HCT116 (cell line): ENCODE results near the gene MAP3K21. TPM values are rescaled to one million over a fixed set of nuclear protein-coding genes. Genes with fewer than 3 reads are reported as not detected.

Experiments used
- ATAC-seq: fragments of 200-7000 bp; cut with Tn5 transposase; 2 replicates; pipeline ENCODE4 v1.9.1; 2020; ENCODE audit warnings: mild to moderate bottlenecking, moderate library complexity
- BruUV-seq: library from RNA; stranded (reverse); fragments of 400-500 nt; replicated peaks from 2 replicates; lab custom pipeline; 2021; lab: Mats Ljungman, UMichigan
- CTCF ChIA-PET: fragments of 300-600 bp; sonication (Branson Sonifier 250); formaldehyde crosslinking; loops from one replicate; lab custom pipeline; 2021; ENCODE audit warnings: antibody characterized with exemption; lab: Charles Lee
- POLR2A ChIA-PET: fragments of 300-600, 350-600 bp; sonication (Branson Sonifier 250); formaldehyde crosslinking; loops from one replicate; lab custom pipeline; 2021; ENCODE audit warnings: antibody characterized with exemption; lab: Charles Lee
- RAD21 ChIA-PET, 2 experiments: fragments of 300-600 bp; sonication (Branson Sonifier 250); formaldehyde crosslinking; loops; one replicate each; lab custom pipeline; 2023; ENCODE audit warnings: low total read pairs in 2 of 2; ENCODE audit not compliant: uncharacterized antibody in 2 of 2, unreplicated experiment in 2 of 2, low non-redundant PET in 1 of 2; lab: Charles Lee
- DNase-seq: peaks from one replicate; pipeline ENCODE4 v3.0.0-alpha.2; 2010; ENCODE audit warnings: low read depth, low spot score
- H2AFZ ChIP-seq: fragments of 200-600 bp; shearing (Covaris generic), sonication (generic); 2 replicates; pipeline ENCODE4 v1.6.1; 2017; ENCODE audit warnings: low read depth, mixed run types, mixed read lengths, antibody characterized with exemption, low read length; ENCODE audit not compliant: poor library complexity, severe bottlenecking
- H3K27ac ChIP-seq: 2 replicates; pipeline ENCODE4 v1.5.1; 2012; ENCODE audit warnings: low read depth, low read length
- H3K27me3 ChIP-seq: fragments of 200-600 bp; sonication (generic); 2 replicates; pipeline ENCODE4 v1.6.1; 2016; ENCODE audit warnings: mixed run types, low read length, mixed read lengths; ENCODE audit not compliant: insufficient read depth
- H3K36me3 ChIP-seq, 2 experiments: fragments of 200-500 bp in 1 of 2; fragments of 200-600 bp in 1 of 2; sonication (Bioruptor generic) in 1 of 2; sonication (generic) in 1 of 2; 2 replicates each; pipeline versions ENCODE4 v1.5.1 to v1.6.1; 2014 to 2016; ENCODE audit warnings: low read length in 2 of 2, inconsistent platforms in 1 of 2, mixed read lengths in 1 of 2, mixed run types in 1 of 2; ENCODE audit not compliant: insufficient read depth in 2 of 2, control insufficient read depth in 1 of 2
- H3K4me1 ChIP-seq, 2 experiments: fragments of 200-600 bp in 1 of 2; sonication (generic) in 1 of 2; 2 replicates each; pipeline versions ENCODE4 v1.5.1 to v1.6.1; 2012 to 2017; ENCODE audit warnings: low read length in 2 of 2, inconsistent platforms in 1 of 2, mild to moderate bottlenecking in 1 of 2, mixed read lengths in 1 of 2, mixed run types in 1 of 2, moderate library complexity in 1 of 2; ENCODE audit not compliant: insufficient read depth in 2 of 2, control insufficient read depth in 1 of 2
- H3K4me2 ChIP-seq: fragments of 200-600 bp; sonication (generic); 2 replicates; pipeline ENCODE4 v1.6.1; 2017; ENCODE audit warnings: mixed run types, low read length, mixed read lengths
- H3K4me3 ChIP-seq, 2 experiments: fragments of 200-600 bp in 1 of 2; sonication (generic) in 1 of 2; replicated peaks in 1 of 2; 2 replicates each; pipeline ENCODE4 v1.5.1; 2011 to 2016; ENCODE audit warnings: low read length in 2 of 2, control low read depth in 1 of 2, low read depth in 1 of 2, mild to moderate bottlenecking in 1 of 2, mixed read lengths in 1 of 2, mixed run types in 1 of 2
- H3K79me2 ChIP-seq: fragments of 200-600 bp; sonication (generic); 2 replicates; pipeline ENCODE4 v1.6.1; 2017; ENCODE audit warnings: mild to moderate bottlenecking, mixed run types, low read length, moderate library complexity, mixed read lengths; ENCODE audit not compliant: insufficient read depth
- H3K9ac ChIP-seq: fragments of 200-600 bp; sonication (generic); 2 replicates; pipeline ENCODE4 v1.6.1; 2016; ENCODE audit warnings: low read length, mixed read lengths
- H3K9me2 ChIP-seq: fragments of 200-600 bp; sonication (generic), shearing (Covaris generic); 2 replicates; pipeline ENCODE4 v1.6.1; 2017; ENCODE audit warnings: mixed run types, mild to moderate bottlenecking, moderate library complexity; ENCODE audit not compliant: insufficient read depth
- H3K9me3 ChIP-seq, 2 experiments: fragments of 200-500 bp in 1 of 2; fragments of 200-600 bp in 1 of 2; sonication (Bioruptor generic) in 1 of 2; sonication (generic) in 1 of 2; 2 replicates each; pipeline ENCODE4 v1.6.1; 2014 to 2017; ENCODE audit warnings: low read length in 2 of 2, mixed read lengths in 2 of 2, inconsistent platforms in 1 of 2, low read depth in 1 of 2, mild to moderate bottlenecking in 1 of 2, mixed run types in 1 of 2, moderate library complexity in 1 of 2; ENCODE audit not compliant: control insufficient read depth in 1 of 2, insufficient read depth in 1 of 2
- H4K20me1 ChIP-seq: fragments of 200-600 bp; sonication (generic), shearing (Covaris generic); 2 replicates; pipeline ENCODE4 v1.6.1; 2017; ENCODE audit warnings: mixed run types, mild to moderate bottlenecking, moderate library complexity; ENCODE audit not compliant: insufficient read depth
- CBX3 ChIP-seq: IDR thresholded peaks from 2 replicates; pipeline ENCODE4 v1.6.1; 2012; ENCODE audit warnings: low read depth
- CEBPB ChIP-seq: IDR thresholded peaks from 2 replicates; pipeline ENCODE4 v1.6.1; 2012; ENCODE audit warnings: low read depth
- CTCF ChIP-seq, 3 experiments: fragments of 200-600 bp in 1 of 3; sonication (generic) in 1 of 3; IDR thresholded peaks in 2 of 3; conservative IDR thresholded peaks in 1 of 3; 2 replicates each; pipeline ENCODE4 v1.5.1; 2012 to 2017; ENCODE audit warnings: low read depth in 2 of 3, low read length in 2 of 3, antibody characterized with exemption in 1 of 3, borderline replicate concordance in 1 of 3, control low read depth in 1 of 3, mild to moderate bottlenecking in 1 of 3, mixed read lengths in 1 of 3, mixed run types in 1 of 3, moderate library complexity in 1 of 3; ENCODE audit not compliant: insufficient read depth in 1 of 3
- ELF1 ChIP-seq: IDR thresholded peaks from 2 replicates; pipeline ENCODE4 v1.6.1; 2012; ENCODE audit warnings: low read depth, borderline replicate concordance
- EZH2 ChIP-seq: fragments of 200-600 bp; sonication (generic); IDR thresholded peaks from 2 replicates; pipeline ENCODE4 v1.6.1; 2017; ENCODE audit warnings: antibody characterized with exemption, mixed run types
- EZH2phosphoT487 ChIP-seq: fragments of 200-600 bp; IDR thresholded peaks from 2 replicates; pipeline ENCODE4 v1.6.1; 2018; ENCODE audit warnings: antibody characterized with exemption, borderline replicate concordance
- FOSL1 ChIP-seq: IDR thresholded peaks from 2 replicates; pipeline ENCODE4 v1.6.1; 2012; ENCODE audit warnings: low read depth
- JUND ChIP-seq: IDR thresholded peaks from 2 replicates; pipeline ENCODE4 v1.6.1; 2012
- MAX ChIP-seq: IDR thresholded peaks from 2 replicates; pipeline ENCODE4 v1.6.1; 2012
- POLR2A ChIP-seq: IDR thresholded peaks from 2 replicates; pipeline ENCODE4 v1.7.0; 2011; ENCODE audit warnings: borderline replicate concordance; ENCODE audit not compliant: insufficient read depth, insufficient read length; ENCODE audit errors: extremely low read depth
- POLR2AphosphoS5 ChIP-seq: IDR thresholded peaks from 2 replicates; pipeline ENCODE4 v1.6.1; 2011; ENCODE audit warnings: mild to moderate bottlenecking, low read depth, low read length, moderate library complexity
- RAD21 ChIP-seq: IDR thresholded peaks from 2 replicates; pipeline ENCODE4 v1.6.1; 2012; ENCODE audit warnings: low read depth, mild to moderate bottlenecking
- REST ChIP-seq: IDR thresholded peaks from 2 replicates; pipeline ENCODE4 v1.6.1; 2012; ENCODE audit warnings: low read depth
- SIN3A ChIP-seq: IDR thresholded peaks from 2 replicates; pipeline ENCODE4 v1.6.1; 2012; ENCODE audit warnings: low read depth
- SP1 ChIP-seq: IDR thresholded peaks from 2 replicates; pipeline ENCODE4 v1.6.1; 2012; ENCODE audit warnings: low read depth
- SRF ChIP-seq: IDR thresholded peaks from 2 replicates; pipeline ENCODE4 v1.6.1; 2012; ENCODE audit warnings: low read depth
- TCF7L2 ChIP-seq: IDR thresholded peaks from 2 replicates; pipeline ENCODE4 v1.7.0; 2011; ENCODE audit warnings: borderline replicate concordance, inconsistent platforms; ENCODE audit not compliant: insufficient read depth, insufficient read length; ENCODE audit errors: extremely low read depth
- YY1 ChIP-seq: IDR thresholded peaks from 2 replicates; pipeline ENCODE4 v1.6.1; 2011; ENCODE audit warnings: low read length, low read depth, moderate library complexity, mild to moderate bottlenecking; ENCODE audit not compliant: insufficient replicate concordance; ENCODE audit errors: extremely low read depth
- ZBTB33 ChIP-seq: IDR thresholded peaks from 2 replicates; pipeline ENCODE4 v1.6.1; 2011; ENCODE audit warnings: mild to moderate bottlenecking, low read length, moderate library complexity; ENCODE audit not compliant: insufficient replicate concordance; ENCODE audit errors: extremely low read depth
- ZNF274 ChIP-seq: fragments of 200-500 bp; sonication (Bioruptor generic); IDR thresholded peaks from 2 replicates; pipeline ENCODE4 v1.6.1; 2014; ENCODE audit warnings: mild to moderate bottlenecking, low read depth, low read length, inconsistent platforms
- intact Hi-C: fragments of 100-400 bp; cut with micrococcal nuclease; formaldehyde crosslinking; loops from 2 replicates; pipeline ENCODE4 v1.10.0; 2022
- total RNA-seq: library from RNA; stranded (reverse); gene quantifications from one replicate; pipeline ENCODE4 v1.2.1, GENCODE V29; 2021; ENCODE audit not compliant: unreplicated experiment

The MAP3K21 gene
- total RNA-seq, 1 experiment from 2014 or later: 19.1 TPM

- no peak for DNase-seq
- no peak overlapping the region for H3K27ac ChIP-seq
- H3K9ac ChIP-seq: no peak overlapping the region
- intact Hi-C loops: no loop called here
- H3K4me2 ChIP-seq: no peak overlapping the region
- TF ChIP-seq POLR2AphosphoS5: no peak
- TF ChIP-seq CBX3: no peak
- no peak for TF ChIP-seq EZH2phosphoT487
- no peak for TF ChIP-seq RAD21
- TF ChIP-seq FOSL1: no peak
- no peak for TF ChIP-seq ZBTB33
- TF ChIP-seq SRF: no peak
- no peak for TF ChIP-seq CTCF (IDR thresholded peaks at IDR 0.05 in 2 of 3, conservative IDR thresholded peaks at IDR 0.05 in 1 of 3; ENCODE audit: borderline replicate concordance in 1 of 3, insufficient read depth in 1 of 3, low read depth in 2 of 3, low read length in 2 of 3)
- TF ChIP-seq EZH2: no peak
- TF ChIP-seq TCF7L2: no peak
- TF ChIP-seq ELF1: no peak
- TF ChIP-seq REST: no peak
- TF ChIP-seq POLR2A: no peak
- no peak for TF ChIP-seq YY1
- TF ChIP-seq MAX: no peak
- TF ChIP-seq SP1: no peak
- no peak for TF ChIP-seq JUND
- TF ChIP-seq ZNF274: no peak
- TF ChIP-seq CEBPB: no peak
- no peak for TF ChIP-seq SIN3A
- ATAC-seq: no peak
- RAD21 ChIA-PET: no interaction called here
- no peaks in the 10 kb centered on the region for H3K36me3 ChIP-seq
- no peaks in the 10 kb centered on the region for H3K9me3 ChIP-seq
- H2AFZ ChIP-seq: no peak overlapping the region
- no peaks in the 10 kb centered on the region for H3K4me1 ChIP-seq
- no peak overlapping the region for H3K4me3 ChIP-seq
- H3K79me2 ChIP-seq: peaks cover 12% of the 10 kb centered on the region; the same call in 1 of the 2 replicates
- POLR2A ChIA-PET: no interaction called here
- no peaks in the 10 kb centered on the region for H4K20me1 ChIP-seq
- CTCF ChIA-PET: no interaction called here
- BruUV-seq: no TSS peak
- H3K27me3 ChIP-seq: no peaks in the 10 kb centered on the region
- no peaks in the 10 kb centered on the region for H3K9me2 ChIP-seq
These were observed 47.6 kb upstream of the MAP3K21 start for GRCh38 chr1:233279971-233280370.
